HG03159 (cell line): ENCODE results near the gene SSU72.
"Not testable (repeated sequence)": the region's sequence is repeated elsewhere in the genome, so short reads cannot be mapped to it uniquely, and the experiment has no call there.

ENCODE experiments used
- ATAC-seq: cut with Tn5 transposase; IDR thresholded peaks from one replicate; pipeline ENCODE4 v1.9.1; 2021; ENCODE audit warnings: mild to moderate bottlenecking, moderate library complexity; ENCODE audit not compliant: unreplicated experiment

SSU72 gene

DNA sequence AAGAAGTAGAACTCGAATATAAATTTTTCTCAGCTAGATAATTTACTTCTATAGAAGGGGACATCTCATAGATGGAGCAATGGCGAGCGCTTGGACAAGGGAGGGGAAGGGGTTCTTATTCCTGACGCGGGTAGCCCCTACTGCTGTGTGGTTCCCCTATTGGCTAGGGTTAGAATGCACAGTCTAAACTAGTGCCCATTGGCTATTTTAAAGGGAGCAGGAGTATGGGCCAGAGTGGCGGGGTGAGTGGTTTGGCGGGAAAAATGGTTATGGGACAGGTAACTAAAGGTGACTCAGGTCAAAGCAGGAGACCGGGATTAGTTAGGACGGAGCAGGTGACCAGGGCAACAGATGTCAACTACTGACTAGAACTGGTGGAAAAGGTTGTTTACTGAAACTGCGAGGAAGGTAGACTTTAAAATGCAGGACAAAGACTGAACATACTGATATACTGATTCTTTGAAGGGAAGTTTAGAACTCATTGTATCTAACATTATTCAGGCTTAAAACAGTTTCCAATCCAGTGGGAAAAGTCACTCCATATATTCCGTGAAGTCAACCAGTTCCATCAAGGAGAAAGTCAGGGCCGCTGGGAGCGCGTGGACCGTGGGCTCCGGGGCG lies 63.6 kb downstream of the SSU72 start:
- no peak for ATAC-seq

DNA sequence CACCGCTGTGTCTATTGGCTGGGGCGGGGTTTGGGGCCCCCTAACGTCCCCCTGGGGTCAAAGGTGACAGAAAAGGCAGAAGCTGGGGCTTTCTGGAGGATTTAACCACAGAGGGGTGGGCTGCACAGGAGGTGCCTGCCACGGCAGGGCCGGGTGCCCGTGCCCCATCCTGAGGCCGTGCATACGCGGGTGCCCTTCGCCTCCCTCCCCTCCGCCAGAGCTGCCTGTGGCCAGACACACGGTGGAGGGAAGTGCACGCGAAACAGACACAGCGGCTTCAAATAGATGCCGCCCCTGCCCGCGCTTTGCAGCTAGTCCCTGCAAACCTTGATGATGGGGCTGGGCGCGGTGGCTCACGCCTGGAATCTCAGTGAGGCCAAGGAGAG lies 65.2 kb downstream of the SSU72 start:
- ATAC-seq = not testable (repeated sequence)

- ATAC-seq = not testable (repeated sequence)
Measured at GRCh38 chr1:1508775-1509464, 65.7 kb downstream of the SSU72 start.

GRCh38 chr1:1507305-1507704 lies 67.4 kb downstream of the SSU72 start:
- no peak for ATAC-seq

GRCh38 chr1:1505801-1506200 lies 68.9 kb downstream of the SSU72 start:
- ATAC-seq = not testable (repeated sequence)

DNA sequence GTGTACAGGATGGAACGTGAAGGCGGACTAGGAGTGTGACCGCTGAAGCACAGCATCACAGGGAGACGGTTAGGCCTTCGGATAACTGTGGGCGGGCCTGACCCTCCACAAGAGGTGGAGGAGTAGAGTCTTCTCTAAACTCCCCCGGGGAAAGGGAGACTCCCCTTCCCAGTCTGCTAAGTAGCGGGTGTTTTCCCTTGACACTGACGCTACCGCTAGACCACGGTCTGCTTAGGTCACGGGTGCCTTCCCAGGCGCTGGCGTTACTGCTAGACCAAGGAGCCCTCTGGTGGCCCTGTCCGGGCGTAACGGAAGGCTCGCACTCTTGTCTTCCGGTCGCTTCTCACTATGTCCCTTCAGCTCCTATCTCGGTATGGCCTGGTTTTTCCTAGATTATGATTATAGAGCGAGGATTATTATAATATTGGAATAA lies 69.3 kb downstream of the SSU72 start:
- not testable (repeated sequence) for ATAC-seq

GRCh38 chr1:1504777-1505365 lies 69.8 kb downstream of the SSU72 start:
- not testable (repeated sequence) for ATAC-seq

- ATAC-seq = not testable (repeated sequence)
Measured at GRCh38 chr1:1495461-1495975, 79.1 kb downstream of the SSU72 start.

- ATAC-seq = not testable (repeated sequence)
Measured at GRCh38 chr1:1494311-1494710, 80.4 kb downstream of the SSU72 start.
